HL-60 (cell line): ENCODE measurements around the gene SRPX2.

Experiments
- DNase-seq, 2 experiments: peaks; one replicate each; pipeline ENCODE4 v3.0.0-alpha.2; 2010 to 2020; ENCODE audit warnings: low read depth in 1 of 2, low spot score in 1 of 2
- H3K27ac ChIP-seq: fragments of 250-450 bp; sonication (Bioruptor Pico); replicated peaks from 2 replicates; pipeline ENCODE4 v1.5.1; 2020; ENCODE audit warnings: mild to moderate bottlenecking, moderate library complexity
- H3K27me3 ChIP-seq: fragments of 250-450 bp; sonication (Bioruptor Pico); 2 replicates; pipeline ENCODE4 v1.5.1; 2021; ENCODE audit warnings: mild to moderate bottlenecking, moderate library complexity; ENCODE audit not compliant: insufficient read depth, poor library complexity, severe bottlenecking
- H3K4me3 ChIP-seq: replicated peaks from 2 replicates; pipeline ENCODE4 v1.5.1; 2011; ENCODE audit warnings: mild to moderate bottlenecking, control low read depth, low read length; ENCODE audit not compliant: insufficient read depth
- GABPA ChIP-seq: IDR thresholded peaks from 2 replicates; pipeline ENCODE4 v1.6.1; 2012; ENCODE audit warnings: low read depth
- POLR2AphosphoS5 ChIP-seq: IDR thresholded peaks from 2 replicates; pipeline ENCODE4 v1.6.1; 2012; ENCODE audit warnings: low read depth
- SPI1 ChIP-seq: IDR thresholded peaks from 2 replicates; pipeline ENCODE4 v1.6.1; 2012; ENCODE audit warnings: low read depth, mild to moderate bottlenecking, borderline replicate concordance
- TF ChIP-seq, protein P1 (sequence below): IDR thresholded peaks from one replicate; pipeline ENCODE4 v1.5.1; 2011; ENCODE audit warnings: low read length, control low read depth, inconsistent platforms; ENCODE audit not compliant: insufficient read depth
- TF ChIP-seq, protein P2 (sequence below): IDR thresholded peaks from 2 replicates; pipeline ENCODE4 v1.6.1; 2012; ENCODE audit warnings: low read depth; ENCODE audit not compliant: insufficient replicate concordance

The SRPX2 gene

DNA sequence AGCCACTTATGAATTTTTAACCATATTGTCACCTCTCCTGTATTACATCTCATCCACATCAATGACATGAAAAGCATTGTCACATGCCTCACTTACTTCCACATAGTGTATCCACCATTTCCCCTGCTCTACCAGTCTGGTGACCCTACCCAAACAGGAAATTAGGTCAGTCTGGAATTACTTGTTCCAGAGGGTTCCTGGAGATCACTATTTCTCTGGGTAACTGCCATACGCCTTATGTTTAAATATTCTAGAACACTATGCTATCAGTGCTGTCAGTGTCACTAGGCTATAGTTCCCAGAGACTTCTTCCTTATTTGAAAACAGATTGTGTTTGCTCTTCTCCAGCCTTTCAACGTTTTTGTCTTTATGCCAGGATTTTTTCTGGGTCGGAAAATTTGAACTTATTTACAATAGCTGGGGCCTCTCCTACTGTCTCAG is 15.0 kb downstream of the SRPX2 start:
- DNase-seq = no peak
- Histone ChIP-seq H3K4me3 (no peak overlapping the region), H3K27ac (no peak overlapping the region), H3K27me3 (no peaks in the 10 kb centered on the region)
- no peak for TF ChIP-seq POLR2AphosphoS5
- TF ChIP-seq SPI1 = no peak
- TF ChIP-seq, protein P1, sequence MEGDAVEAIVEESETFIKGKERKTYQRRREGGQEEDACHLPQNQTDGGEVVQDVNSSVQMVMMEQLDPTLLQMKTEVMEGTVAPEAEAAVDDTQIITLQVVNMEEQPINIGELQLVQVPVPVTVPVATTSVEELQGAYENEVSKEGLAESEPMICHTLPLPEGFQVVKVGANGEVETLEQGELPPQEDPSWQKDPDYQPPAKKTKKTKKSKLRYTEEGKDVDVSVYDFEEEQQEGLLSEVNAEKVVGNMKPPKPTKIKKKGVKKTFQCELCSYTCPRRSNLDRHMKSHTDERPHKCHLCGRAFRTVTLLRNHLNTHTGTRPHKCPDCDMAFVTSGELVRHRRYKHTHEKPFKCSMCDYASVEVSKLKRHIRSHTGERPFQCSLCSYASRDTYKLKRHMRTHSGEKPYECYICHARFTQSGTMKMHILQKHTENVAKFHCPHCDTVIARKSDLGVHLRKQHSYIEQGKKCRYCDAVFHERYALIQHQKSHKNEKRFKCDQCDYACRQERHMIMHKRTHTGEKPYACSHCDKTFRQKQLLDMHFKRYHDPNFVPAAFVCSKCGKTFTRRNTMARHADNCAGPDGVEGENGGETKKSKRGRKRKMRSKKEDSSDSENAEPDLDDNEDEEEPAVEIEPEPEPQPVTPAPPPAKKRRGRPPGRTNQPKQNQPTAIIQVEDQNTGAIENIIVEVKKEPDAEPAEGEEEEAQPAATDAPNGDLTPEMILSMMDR = no peak
- TF ChIP-seq, protein P2, sequence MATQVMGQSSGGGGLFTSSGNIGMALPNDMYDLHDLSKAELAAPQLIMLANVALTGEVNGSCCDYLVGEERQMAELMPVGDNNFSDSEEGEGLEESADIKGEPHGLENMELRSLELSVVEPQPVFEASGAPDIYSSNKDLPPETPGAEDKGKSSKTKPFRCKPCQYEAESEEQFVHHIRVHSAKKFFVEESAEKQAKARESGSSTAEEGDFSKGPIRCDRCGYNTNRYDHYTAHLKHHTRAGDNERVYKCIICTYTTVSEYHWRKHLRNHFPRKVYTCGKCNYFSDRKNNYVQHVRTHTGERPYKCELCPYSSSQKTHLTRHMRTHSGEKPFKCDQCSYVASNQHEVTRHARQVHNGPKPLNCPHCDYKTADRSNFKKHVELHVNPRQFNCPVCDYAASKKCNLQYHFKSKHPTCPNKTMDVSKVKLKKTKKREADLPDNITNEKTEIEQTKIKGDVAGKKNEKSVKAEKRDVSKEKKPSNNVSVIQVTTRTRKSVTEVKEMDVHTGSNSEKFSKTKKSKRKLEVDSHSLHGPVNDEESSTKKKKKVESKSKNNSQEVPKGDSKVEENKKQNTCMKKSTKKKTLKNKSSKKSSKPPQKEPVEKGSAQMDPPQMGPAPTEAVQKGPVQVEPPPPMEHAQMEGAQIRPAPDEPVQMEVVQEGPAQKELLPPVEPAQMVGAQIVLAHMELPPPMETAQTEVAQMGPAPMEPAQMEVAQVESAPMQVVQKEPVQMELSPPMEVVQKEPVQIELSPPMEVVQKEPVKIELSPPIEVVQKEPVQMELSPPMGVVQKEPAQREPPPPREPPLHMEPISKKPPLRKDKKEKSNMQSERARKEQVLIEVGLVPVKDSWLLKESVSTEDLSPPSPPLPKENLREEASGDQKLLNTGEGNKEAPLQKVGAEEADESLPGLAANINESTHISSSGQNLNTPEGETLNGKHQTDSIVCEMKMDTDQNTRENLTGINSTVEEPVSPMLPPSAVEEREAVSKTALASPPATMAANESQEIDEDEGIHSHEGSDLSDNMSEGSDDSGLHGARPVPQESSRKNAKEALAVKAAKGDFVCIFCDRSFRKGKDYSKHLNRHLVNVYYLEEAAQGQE = no peak
- TF ChIP-seq GABPA = no peak

DNA sequence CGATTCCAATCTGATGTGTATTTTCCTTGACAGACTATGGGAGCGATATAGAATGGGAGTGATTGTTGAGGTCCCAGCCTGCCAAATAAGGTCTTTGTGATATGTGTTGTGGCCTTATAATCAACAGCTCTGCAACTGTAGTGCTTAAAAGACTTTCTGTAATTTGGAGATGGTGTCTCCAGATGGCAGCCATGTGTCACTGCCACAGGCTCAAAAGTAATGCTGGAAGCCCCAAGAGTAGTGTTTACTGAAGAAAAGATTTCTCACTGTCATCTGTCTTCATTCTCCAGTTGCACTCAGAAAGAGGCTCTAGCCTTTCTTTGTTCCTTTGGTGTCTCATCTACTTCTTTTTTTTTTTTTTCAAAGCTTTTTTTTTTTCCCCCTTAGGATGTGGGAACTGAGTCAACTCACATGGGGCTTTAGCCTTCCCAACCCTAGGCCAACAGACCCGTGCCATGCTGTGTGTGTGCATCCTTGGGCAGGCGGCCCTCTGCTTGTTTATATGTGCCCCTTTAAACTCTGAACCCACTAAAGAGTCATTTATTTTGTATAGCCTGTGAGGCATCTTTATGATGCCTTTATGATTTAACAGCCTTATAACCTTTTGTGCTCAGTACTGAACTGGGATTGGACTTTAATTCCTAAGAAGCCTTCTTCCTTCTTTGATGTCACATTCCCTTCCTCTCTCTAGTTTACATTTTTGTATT is 15.6 kb downstream of the SRPX2 start:
- no peak for DNase-seq
- Histone ChIP-seq H3K27me3 (no peaks in the 10 kb centered on the region), H3K4me3 (no peak overlapping the region), H3K27ac (no peak overlapping the region)
- TF ChIP-seq POLR2AphosphoS5 = no peak

DNA sequence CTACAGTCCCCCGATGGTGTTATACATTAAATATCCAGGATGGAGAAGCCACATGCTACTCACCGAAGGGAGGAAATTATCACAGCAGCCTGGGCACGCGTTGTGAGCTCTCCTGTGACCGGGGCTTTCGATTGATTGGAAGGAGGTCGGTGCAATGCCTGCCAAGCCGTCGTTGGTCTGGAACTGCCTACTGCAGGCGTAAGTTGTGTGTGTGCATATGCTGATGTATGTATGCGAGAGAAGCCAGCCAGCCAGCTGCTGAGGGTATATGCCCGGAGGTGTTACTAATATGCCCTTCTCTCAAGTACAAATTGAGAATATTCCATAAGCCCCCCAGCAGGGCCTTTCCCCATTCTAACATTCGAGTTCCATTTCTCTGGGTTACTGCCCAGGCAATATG is 18.2 kb downstream of the SRPX2 start:
- Histone ChIP-seq H3K27me3 (no peaks in the 10 kb centered on the region), H3K27ac (no peak overlapping the region), H3K4me3 (no peak overlapping the region)
- TF ChIP-seq GABPA = no peak
- no peak for TF ChIP-seq SPI1
- TF ChIP-seq POLR2AphosphoS5 = no peak
- TF ChIP-seq, protein P1 = no peak
- TF ChIP-seq, protein P2 = no peak
- DNase-seq = no peak

DNA sequence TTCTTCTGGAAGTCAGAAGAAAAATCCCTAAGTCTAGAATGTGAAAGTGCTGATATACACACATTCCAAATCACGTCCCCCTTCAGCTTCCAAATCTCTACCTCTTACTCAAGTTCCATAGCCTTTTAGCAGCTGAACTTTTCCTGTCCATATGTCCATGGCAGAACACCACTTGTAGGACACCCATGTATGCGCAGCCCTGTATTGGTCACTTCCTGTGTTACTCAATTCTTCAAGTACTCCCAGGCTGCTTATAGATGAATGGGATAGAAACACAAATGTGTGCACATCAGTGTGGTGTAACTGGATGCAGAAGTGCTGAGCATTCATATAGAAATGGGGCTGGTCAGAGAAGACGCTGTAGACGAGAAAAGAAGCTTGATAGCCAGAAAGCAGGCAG is 18.8 kb downstream of the SRPX2 start:
- TF ChIP-seq POLR2AphosphoS5 = no peak
- no peak for TF ChIP-seq GABPA
- TF ChIP-seq, protein P1 = no peak
- no peak for DNase-seq

More for the DNA sequence above, 18.8 kb downstream of the SRPX2 start:
- no peaks in the 10 kb centered on the region for H3K27me3 ChIP-seq
- no peak overlapping the region for H3K4me3 ChIP-seq
- H3K27ac ChIP-seq = no peak overlapping the region
